HG03565 (cell line): ENCODE data around the gene ZNF462.
"Not testable (repeated sequence)": the region's sequence is repeated elsewhere in the genome, so short reads cannot be mapped to it uniquely, and the experiment has no call there.

Source experiments
- ATAC-seq: cut with Tn5 transposase; IDR thresholded peaks from one replicate; pipeline ENCODE4 v1.9.1; 2021; ENCODE audit warnings: mild to moderate bottlenecking, moderate library complexity; ENCODE audit not compliant: unreplicated experiment

Gene ZNF462

GRCh38 chr9:106885451-106885850, 22.5 kb downstream of the ZNF462 start:
- no peak for ATAC-seq

DNA sequence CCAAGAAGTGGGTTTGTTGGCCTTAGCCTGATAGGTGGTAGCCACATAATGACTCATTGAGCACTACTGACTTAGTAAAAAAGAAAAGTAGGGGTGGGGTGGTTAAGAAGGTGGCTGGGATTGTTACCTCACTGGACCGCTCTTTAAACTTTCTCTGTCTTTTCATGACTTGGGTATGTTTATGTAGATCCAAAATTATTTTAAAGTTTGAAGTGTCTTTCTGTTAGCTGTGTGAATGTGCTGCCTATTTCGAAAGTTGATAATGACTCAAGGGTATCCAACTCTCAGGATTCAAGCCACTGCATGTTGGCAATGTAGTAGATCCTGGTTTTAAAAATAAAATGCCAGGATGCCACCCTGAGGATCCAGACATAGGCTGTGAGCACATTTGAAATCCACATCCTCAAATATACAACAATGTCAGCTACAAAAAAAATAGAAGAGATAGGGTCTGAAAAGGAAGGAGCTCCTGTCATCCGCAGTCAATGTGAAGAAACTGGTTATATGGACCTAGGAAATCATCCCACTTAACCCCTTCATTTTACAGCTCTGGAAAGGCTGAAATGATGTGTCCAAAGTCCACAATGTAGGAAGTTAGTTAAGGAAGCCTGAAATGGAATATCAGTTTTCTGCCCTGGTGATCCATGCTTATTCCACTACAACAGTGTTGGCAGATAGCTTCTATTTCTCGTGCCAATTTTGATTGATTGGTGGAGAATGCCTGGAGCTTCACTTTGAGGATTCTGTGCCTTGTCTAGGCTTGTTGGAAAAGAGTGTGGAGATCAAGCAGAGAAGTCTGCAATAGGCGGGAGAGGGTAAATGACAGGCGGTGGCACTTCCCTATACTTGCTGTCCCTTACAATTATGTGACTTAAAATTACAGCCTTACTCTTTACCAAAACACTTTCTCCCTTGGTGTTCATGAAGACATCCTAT, 23.4 kb downstream of the ZNF462 start:
- no peak for ATAC-seq

- ATAC-seq: no peak
Observed at GRCh38 chr9:106887066-106887465, 24.1 kb downstream of the ZNF462 start.

DNA sequence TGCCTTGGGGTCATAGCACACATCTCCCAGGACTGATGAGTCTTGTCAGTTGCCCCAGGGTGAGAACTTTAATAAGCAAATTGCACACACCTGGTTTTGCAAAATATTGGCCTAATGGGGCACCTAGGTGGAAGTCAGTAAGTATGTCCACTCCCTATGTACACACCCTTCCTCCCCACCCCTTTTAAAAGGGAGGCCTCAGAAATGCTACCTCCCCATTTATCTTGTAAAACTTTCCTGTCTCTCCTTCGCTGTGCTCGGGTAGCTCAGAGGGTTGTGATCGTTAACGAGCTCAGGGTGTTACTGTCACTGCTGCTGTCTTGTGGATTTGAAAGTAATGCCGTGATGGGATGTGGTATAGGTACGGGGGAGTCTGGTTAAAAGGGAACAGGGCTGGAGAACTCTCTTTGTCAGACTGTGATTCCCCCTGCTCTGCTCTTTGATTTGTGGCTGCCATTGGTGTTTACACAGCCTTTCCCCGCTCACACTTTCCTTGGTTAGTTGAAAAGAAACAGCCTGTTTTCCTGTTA, 26.2 kb downstream of the ZNF462 start:
- no peak for ATAC-seq

GRCh38 chr9:106890608-106891007, 27.6 kb downstream of the ZNF462 start:
- ATAC-seq: no peak

GRCh38 chr9:106891286-106891685, 28.3 kb downstream of the ZNF462 start:
- ATAC-seq: no peak

GRCh38 chr9:106892632-106893031, 29.7 kb downstream of the ZNF462 start:
- ATAC-seq: no peak

DNA sequence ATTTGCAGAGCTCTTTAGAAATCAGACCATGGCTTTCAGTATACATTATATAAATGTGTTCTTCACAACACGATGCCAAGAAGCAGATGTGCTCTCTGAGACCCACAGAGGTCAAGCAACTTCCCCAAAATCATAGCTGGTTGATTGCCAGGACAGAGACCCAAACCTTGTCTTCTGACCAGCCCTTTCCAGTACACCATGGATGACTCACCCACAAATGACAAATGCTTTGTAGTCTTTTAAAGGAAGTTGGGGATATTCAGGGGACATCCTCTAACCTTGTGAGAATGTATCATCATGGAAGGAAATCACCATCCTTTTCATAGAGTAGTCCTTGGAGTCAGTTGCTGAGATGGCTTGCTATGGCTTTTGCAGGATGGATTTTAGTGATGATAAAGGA, 30.1 kb downstream of the ZNF462 start:
- no peak for ATAC-seq

GRCh38 chr9:106896695-106897094, 33.7 kb downstream of the ZNF462 start:
- ATAC-seq: no peak

DNA sequence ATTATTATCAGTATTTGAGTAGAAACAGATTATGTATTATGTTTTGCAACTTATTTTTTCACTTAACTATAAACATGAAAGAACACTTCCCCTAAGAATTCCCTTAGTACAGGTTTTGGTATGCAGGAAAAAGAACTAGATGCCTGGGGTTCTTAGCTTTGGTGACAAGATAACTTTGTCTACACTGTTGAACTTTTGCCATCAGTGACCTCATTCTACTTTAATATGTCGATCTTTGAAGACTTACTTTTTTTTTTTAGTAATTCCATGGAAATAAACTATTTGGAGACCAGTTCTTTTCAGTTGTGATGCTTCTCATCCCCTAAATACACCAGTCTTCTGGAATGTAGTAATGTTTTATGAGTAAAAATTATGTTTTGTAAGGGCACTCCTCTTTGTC, 34.3 kb downstream of the ZNF462 start:
- no peak for ATAC-seq

DNA sequence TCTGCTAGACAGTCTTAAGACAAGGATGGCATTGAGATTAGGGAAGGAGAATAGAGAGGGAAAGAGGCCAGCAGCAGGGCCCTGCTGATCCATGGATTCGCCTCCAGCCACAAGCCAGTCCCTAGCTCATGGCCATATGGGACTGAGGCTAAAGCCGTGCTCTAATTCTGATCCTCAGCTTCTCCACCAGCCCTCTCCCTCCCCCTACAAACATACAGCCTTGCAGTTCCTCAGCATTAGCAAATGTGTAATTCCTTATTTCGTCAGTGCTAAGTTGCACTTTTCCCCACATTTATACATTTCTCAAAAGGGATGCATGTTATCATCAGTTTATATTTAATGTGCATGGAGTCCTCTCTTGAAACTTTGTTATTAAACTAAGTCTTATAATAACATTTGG, 34.8 kb downstream of the ZNF462 start:
- ATAC-seq: no peak

DNA sequence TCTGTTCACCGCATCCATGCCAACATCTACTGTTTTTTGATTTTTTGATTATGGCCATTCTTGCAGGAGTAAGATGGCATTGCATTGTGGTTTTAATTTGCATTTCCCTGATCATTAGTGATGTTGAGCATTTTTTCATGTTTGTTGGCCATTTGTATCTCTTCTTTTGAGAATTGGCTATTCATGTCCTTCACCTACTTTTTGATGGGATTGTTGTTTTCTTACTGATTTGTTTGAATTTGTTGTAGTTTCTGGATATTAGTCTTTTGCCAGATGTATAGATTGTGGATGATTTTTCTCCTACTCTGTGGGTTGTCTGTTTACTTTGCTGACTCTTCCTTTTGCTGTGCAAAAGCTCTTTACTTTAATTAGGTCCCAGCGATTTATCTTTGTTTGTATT, 37.6 kb downstream of the ZNF462 start:
- ATAC-seq: not testable (repeated sequence)

- ATAC-seq: no peak
Observed at GRCh38 chr9:106906129-106906528, 43.2 kb downstream of the ZNF462 start.

GRCh38 chr9:106911951-106912350, 49.0 kb downstream of the ZNF462 start:
- ATAC-seq: no peak

- ATAC-seq: no peak
Observed at GRCh38 chr9:106913276-106913675, 50.3 kb downstream of the ZNF462 start.

DNA sequence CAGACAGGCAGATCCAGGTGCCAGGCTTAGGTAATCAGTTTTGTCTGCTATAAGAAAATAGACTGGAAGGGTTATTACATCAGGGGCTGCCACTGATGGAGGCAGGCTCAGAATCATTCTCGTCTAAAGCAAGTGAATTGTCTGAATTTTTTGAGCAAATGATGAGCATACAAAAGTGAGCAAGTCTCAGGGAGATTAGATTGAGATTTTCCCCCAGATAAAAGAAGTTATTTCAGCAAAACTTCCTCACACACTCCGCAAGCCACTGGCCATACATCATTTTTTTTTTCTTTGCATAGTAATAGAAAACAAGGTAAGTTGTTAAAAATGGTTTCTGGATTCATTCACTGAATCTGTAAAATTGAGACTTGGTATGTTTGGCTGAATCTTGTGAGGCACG, 52.9 kb downstream of the ZNF462 start:
- ATAC-seq: no peak

- no peak for ATAC-seq
Observed at GRCh38 chr9:106916466-106917235, 53.7 kb downstream of the ZNF462 start.

DNA sequence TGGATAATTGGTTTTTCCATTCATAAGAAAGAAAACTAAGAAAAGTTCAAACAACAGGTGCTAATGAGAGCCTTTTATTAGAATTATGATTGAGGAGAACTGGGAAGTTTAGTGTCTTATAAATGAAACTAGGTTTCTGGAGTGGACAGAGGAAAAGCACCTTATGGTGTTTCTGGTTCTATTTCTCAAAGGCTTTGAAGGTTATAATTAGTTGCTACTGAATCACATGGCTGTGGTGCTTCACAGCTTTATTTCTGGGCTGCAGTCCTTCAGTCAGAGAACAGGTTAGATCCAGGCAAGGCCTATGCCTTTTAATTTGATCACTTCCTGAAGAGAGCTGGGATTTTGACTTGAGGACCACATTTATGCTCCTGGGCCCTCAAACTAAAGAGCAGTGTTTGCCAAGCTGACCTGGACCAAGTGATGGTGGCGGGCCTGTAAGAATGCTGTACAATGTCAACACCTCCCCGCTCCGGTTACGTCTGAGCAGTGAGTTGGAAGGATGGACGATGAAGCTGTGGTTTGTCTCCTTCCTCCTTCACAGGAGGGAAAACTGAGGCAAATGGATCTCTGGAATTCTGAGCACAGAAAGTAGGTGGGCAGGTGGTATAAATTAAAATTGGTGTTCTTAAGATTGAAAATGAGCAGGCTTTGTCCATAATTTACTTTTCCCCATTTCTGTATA, 56.0 kb downstream of the ZNF462 start:
- ATAC-seq: no peak

GRCh38 chr9:106920091-106920490, 57.1 kb downstream of the ZNF462 start:
- ATAC-seq: no peak

DNA sequence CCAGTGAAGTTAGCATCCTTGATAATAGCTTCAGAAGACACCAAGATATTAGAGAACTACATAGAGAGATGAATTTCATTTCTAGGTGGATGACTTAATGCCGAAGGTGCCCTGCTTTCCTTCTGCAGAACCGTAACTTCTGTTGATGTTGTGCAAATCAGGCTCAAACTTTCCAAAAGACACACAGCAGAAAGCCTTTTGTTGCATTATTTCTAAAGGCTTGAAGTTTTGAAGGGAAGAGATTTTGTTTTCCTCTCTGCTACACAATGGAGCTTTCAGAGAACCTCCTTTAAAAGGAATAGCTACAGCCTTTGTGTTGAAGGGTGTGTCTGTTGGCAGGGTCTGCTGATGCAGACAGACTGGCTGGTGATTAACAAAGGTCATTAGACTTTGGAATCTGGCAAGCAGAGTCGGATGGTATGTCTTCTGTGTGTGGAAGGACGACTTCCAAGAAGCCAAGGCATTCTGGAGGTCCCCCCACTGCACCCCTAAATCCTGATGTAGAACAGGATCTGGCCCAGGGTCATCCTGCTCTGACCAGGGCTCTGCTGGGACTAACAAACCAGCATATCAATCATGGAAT, 57.8 kb downstream of the ZNF462 start:
- no peak for ATAC-seq
